PC-3 (cell line): Measurements from ENCODE around the gene LMCD1. TPM values are rescaled to one million over a fixed set of nuclear protein-coding genes. Genes with fewer than 3 reads are reported as not detected.

ENCODE experiments used
- ATAC-seq: fragments of 200-7000 bp; cut with Tn5 transposase; 2 replicates; pipeline ENCODE4 v1.9.1; 2020; ENCODE audit warnings: mild to moderate bottlenecking, moderate library complexity
- BruUV-seq: library from RNA; stranded (reverse); fragments of 400-500 nt; replicated peaks from 2 replicates; lab custom pipeline; 2021; lab: Mats Ljungman, UMichigan
- CTCF ChIA-PET: fragments of 300-600 bp; sonication (Branson Sonifier 250); formaldehyde crosslinking; loops from one replicate; lab custom pipeline; 2022; ENCODE audit warnings: antibody characterized with exemption; lab: Charles Lee
- POLR2A ChIA-PET: fragments of 300-600 bp; sonication (Branson Sonifier 250); formaldehyde crosslinking; loops from one replicate; lab custom pipeline; 2022; ENCODE audit warnings: antibody characterized with exemption; ENCODE audit not compliant: unreplicated experiment; lab: Charles Lee
- DNase-seq: peaks from one replicate; pipeline ENCODE4 v3.0.0-alpha.2; 2015
- H2AFZ ChIP-seq: fragments of 300-600 bp; sonication (generic); 2 replicates; pipeline ENCODE4 v1.6.0; 2016; ENCODE audit warnings: antibody characterized with exemption, low read length
- H3F3A ChIP-seq: fragments of 300-600 bp; sonication (generic); one replicate; pipeline ENCODE4 v1.6.0; 2017; ENCODE audit warnings: antibody characterized with exemption, low read length, control low read depth, mild to moderate bottlenecking; ENCODE audit not compliant: unreplicated experiment
- H3K27ac ChIP-seq: fragments of 300-600 bp; sonication (generic); 2 replicates; pipeline ENCODE4 v1.5.1; 2016; ENCODE audit warnings: mild to moderate bottlenecking, low read length
- H3K27me3 ChIP-seq: fragments of 300-600 bp; sonication (generic); 2 replicates; pipeline ENCODE4 v1.6.1; 2016; ENCODE audit warnings: low read length, mixed read lengths
- H3K36me3 ChIP-seq: fragments of 300-600 bp; sonication (generic); 2 replicates; pipeline ENCODE4 v1.6.1; 2016; ENCODE audit warnings: low read depth, mixed run types, low read length, mixed read lengths
- H3K4me1 ChIP-seq: fragments of 300-600 bp; sonication (generic); 2 replicates; pipeline ENCODE4 v1.5.1; 2016; ENCODE audit warnings: low read length; ENCODE audit not compliant: insufficient read depth
- H3K4me2 ChIP-seq: fragments of 300-600 bp; sonication (generic); 2 replicates; pipeline ENCODE4 v1.6.0; 2016; ENCODE audit warnings: low read length
- H3K4me3 ChIP-seq: fragments of 300-600 bp; sonication (generic); 2 replicates; pipeline ENCODE4 v1.5.1; 2016; ENCODE audit warnings: mild to moderate bottlenecking, low read length, mixed read lengths
- H3K79me2 ChIP-seq: fragments of 300-600 bp; sonication (generic); 2 replicates; pipeline ENCODE4 v1.6.1; 2017; ENCODE audit warnings: low read length, mixed read lengths
- H3K9ac ChIP-seq: fragments of 300-600 bp; sonication (generic); 2 replicates; pipeline ENCODE4 v1.6.0; 2016; ENCODE audit warnings: mild to moderate bottlenecking, low read length
- H3K9me2 ChIP-seq: fragments of 300-600 bp; sonication (generic); replicated peaks from 2 replicates; pipeline ENCODE4 v1.6.1; 2016; ENCODE audit warnings: mixed run types, low read length, mixed read lengths
- H3K9me3 ChIP-seq: fragments of 300-600 bp; sonication (generic); 2 replicates; pipeline ENCODE4 v1.6.1; 2016; ENCODE audit warnings: low read length, mixed read lengths
- H4K20me1 ChIP-seq: fragments of 300-600 bp; sonication (generic); 2 replicates; pipeline ENCODE4 v1.6.1; 2016; ENCODE audit warnings: low read length, mixed read lengths
- CTCF ChIP-seq: fragments of 300-600 bp; sonication (generic); conservative IDR thresholded peaks from 2 replicates; pipeline ENCODE4 v1.5.1; 2017; ENCODE audit warnings: antibody characterized with exemption, low read depth, mild to moderate bottlenecking, low read length
- EZH2 ChIP-seq: fragments of 300-600 bp; sonication (generic); IDR thresholded peaks from one replicate; pipeline ENCODE4 v1.6.1; 2017; ENCODE audit warnings: antibody characterized with exemption, mild to moderate bottlenecking, low read length; ENCODE audit not compliant: unreplicated experiment
- EZH2phosphoT487 ChIP-seq: fragments of 300-600 bp; sonication (generic); IDR thresholded peaks from 2 replicates; pipeline ENCODE4 v1.6.1; 2018; ENCODE audit warnings: mild to moderate bottlenecking, antibody characterized with exemption, low read length, borderline replicate concordance
- intact Hi-C: fragments of 100-400 bp; cut with micrococcal nuclease; formaldehyde crosslinking; loops from 2 replicates; pipeline ENCODE4 v1.9.0; 2023
- total RNA-seq: library from RNA; depleted of rRNA; stranded (reverse); fragments of >200 nt; gene quantifications from 2 replicates; pipeline ENCODE4 v1.2.3, GENCODE V29; 2014

Gene LMCD1
- total RNA-seq, 1 experiment from 2014 or later, result 9.1 TPM

- H2AFZ ChIP-seq, result peak overlapping the region; percentile 74; the same call in 1 of the 2 replicates
- ChIA-PET POLR2A (interaction anchor here (0.6 kb wide), 2 partner anchors 118 to 129 kb away, joined by 3 to 10 read pairs; no protein-coding TSS in a partner anchor), CTCF (no interaction called here)
- H3K79me2 ChIP-seq, result no peaks in the 10 kb centered on the region
- intact Hi-C loops, result no loop called here
- TF ChIP-seq CTCF (no peak), EZH2phosphoT487 (no peak), EZH2 (no peak)
- no peaks in the 10 kb centered on the region for H3K27me3 ChIP-seq
- DNase-seq, result no peak
- no peak for ATAC-seq
- H3K9me2 ChIP-seq, result no peaks in the 10 kb centered on the region
- H3K4me1 ChIP-seq, result peaks cover 21% of the 10 kb centered on the region
- no peak overlapping the region for H3K9ac ChIP-seq
- BruUV-seq, result no TSS peak
- no peaks in the 10 kb centered on the region for H3K9me3 ChIP-seq
- H4K20me1 ChIP-seq, result no peaks in the 10 kb centered on the region
- no peaks in the 10 kb centered on the region for H3K36me3 ChIP-seq
- no peak overlapping the region for H3K4me3 ChIP-seq
- H3F3A ChIP-seq, result no peaks in the 10 kb centered on the region
- H3K27ac ChIP-seq, result peak overlapping the region; percentile 29
- peak overlapping the region; percentile 56 for H3K4me2 ChIP-seq
These were observed 117.3 kb downstream of the LMCD1 start for GRCh38 chr3:8618950-8619349.

- ATAC-seq, result peak; percentile 64
These were observed 117.9 kb downstream of the LMCD1 start for GRCh38 chr3:8619548-8619947.

More at GRCh38 chr3:8619548-8619947, 117.9 kb downstream of the LMCD1 start:
- no peaks in the 10 kb centered on the region for H4K20me1 ChIP-seq
- CTCF ChIA-PET, result no interaction called here
- no peaks in the 10 kb centered on the region for H3K27me3 ChIP-seq
- intact Hi-C loops, result no loop called here
- no peaks in the 10 kb centered on the region for H3K36me3 ChIP-seq
- H3K9me3 ChIP-seq, result no peaks in the 10 kb centered on the region
- H3K27ac ChIP-seq, result peak overlapping the region; percentile 78
- DNase-seq, result peak; percentile 94
- no peak overlapping the region for H3K4me3 ChIP-seq
- no peaks in the 10 kb centered on the region for H3K79me2 ChIP-seq
- H3K4me1 ChIP-seq, result peaks cover 21% of the 10 kb centered on the region
- peak overlapping the region; percentile 56 for H3K4me2 ChIP-seq
- H3K9ac ChIP-seq, result peak overlapping the region; percentile 30; the same call in 1 of the 2 replicates
- POLR2A ChIA-PET, result interaction anchor here (0.6 kb wide), 1 partner anchor 129 kb away, joined by 3 read pairs; no protein-coding TSS in a partner anchor
- BruUV-seq, result no TSS peak
- no peaks in the 10 kb centered on the region for H3F3A ChIP-seq
- no peak for TF ChIP-seq EZH2phosphoT487
- no peak for TF ChIP-seq EZH2
- TF ChIP-seq CTCF, result no peak
- peak overlapping the region; percentile 74 for H2AFZ ChIP-seq
- H3K9me2 ChIP-seq, result no peaks in the 10 kb centered on the region
